ENCODE results near the gene DNHD1.
"Not testable (repeated sequence)": the region's sequence is repeated elsewhere in the genome, so short reads cannot be mapped to it uniquely, and the experiment has no call there.

The DNHD1 gene

DNA sequence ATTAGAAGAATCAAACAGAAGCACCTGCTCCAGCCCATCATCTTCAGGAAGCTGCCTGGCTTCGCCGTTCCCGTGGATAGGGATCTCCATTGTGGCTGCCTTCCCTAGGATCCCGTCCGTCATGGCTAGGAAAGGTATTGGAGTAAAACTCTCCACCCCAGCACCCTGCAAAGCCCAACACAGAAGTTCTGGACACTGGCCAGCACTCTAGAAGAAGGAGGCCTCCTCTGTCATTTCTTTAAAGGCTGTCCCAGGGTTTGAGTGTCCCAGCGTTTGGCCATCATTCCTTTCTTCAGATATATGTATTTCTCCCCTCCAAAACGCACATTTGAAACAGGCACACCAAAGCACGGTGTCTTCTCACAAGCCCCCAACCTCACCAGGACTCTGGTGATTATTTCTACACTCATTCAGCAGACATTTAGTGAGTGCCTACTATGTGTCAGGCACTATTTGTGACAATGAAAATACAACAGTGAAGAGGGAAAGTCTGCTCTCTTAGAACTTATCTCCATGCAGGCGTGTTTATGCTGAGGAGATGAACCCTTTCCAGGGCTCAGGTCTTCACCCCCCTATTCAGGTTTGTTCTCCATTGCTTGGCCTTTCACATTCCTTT lies 16.7 kb upstream of the DNHD1 start:
- DNase-seq: no peak

DNA sequence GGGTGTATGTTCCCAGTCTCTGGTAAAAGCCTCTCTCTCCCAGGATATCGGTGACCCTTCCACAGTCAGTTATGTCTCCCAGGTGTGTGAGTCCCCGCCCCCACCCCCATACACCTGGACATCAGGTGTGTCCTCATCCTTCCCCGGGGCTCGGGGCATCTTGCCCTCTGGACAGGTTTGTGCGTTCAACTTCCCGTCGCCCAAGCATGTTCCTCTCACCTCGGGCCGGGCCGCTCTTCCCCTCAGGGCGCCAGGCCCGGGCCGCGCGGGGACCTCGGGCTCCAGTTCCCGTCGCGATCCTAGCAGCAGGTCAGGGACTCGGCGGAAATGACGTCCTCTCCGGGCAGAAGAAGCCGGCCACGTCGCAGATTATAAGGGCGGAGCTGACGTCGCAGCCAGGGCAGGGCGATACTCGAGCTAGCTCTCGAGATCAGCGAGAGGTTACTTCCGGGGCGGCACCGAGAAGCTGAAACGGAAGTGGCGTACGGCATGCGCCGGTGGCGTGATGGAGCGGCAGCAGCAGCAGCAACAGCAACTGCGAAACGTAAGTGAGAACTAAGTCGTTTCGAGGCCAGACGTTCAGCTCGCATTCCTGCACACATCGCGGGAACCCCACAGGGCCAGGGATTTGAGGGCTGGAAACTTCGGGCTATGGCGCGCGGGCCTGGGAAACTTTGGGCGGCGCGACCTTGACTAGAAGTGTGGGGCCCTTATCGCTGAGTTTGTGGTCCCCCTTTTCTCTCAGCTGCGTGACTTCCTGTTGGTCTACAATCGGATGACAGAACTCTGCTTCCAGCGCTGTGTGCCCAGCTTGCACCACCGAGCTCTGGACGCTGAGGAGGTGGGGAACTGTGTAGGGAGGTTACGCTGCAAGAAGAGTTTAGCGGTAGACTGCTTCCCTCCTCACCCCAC lies 15.8 kb upstream of the DNHD1 start, which contains the start of the genes ARFIP2 and TIMM10B:
TSS of gene ARFIP2 (minus strand) at position 320 of the 912 bp plus-strand sequence. CDS start 910 bp downstream, outside the sequence.
TSS of gene TIMM10B (plus strand) at position 490 of the 912 bp plus-strand sequence. CDS start at position 506, 16 bp downstream.
- peak; percentile 71 for DNase-seq

DNA sequence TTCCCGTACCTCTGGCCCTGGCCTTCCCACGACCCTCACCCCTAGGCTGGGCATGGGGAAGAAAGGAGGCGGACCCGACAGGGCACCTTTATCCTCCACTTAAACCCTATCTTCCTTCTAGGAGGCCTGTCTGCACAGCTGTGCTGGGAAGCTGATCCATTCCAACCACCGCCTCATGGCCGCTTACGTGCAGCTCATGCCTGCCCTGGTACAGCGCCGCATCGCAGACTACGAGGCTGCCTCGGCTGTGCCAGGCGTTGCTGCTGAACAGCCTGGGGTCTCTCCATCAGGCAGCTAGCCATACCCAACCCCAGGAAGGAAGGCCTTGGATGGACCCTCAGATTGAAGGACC lies 15.2 kb upstream of the DNHD1 start:
- no peak for DNase-seq

DNA sequence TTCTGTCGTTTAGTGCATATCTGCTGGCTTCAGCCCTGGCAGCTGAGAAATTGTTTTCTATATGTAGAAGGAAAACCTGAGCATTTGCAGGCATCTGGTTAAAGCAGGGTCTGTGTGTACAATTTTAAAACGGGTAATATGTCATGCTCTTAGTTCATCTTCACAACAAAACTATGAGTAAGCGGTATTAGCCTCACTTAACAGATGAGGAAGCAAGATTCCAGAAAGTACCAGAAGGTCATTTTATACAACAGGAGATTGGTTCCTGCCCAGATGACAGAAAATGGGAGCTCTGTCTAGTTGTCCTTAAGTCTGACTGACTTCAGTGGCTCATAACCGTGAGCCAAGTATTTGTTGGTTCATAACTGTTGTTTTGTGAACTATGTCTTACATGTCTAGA lies 14.6 kb upstream of the DNHD1 start:
- DNase-seq: no peak

DNA sequence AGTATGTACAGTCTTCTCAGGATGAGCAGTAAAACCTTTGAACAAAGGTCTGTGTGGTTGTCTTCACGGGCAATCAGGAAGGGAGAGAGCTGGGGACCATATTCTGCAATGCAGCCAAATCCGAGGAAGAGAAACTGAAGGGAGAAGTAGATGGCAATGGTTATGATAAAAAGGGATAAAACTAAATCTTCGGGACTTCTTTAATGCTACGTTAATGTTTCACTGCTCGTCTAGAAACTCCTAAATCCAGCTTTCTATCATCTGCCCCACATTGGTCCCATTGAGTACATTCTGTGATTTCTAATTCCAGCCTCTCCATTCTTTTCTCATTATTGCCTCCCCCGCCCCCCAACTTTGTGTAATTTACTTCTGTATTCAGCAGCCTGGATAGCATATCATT lies 14.1 kb upstream of the DNHD1 start:
- DNase-seq: no peak

DNA sequence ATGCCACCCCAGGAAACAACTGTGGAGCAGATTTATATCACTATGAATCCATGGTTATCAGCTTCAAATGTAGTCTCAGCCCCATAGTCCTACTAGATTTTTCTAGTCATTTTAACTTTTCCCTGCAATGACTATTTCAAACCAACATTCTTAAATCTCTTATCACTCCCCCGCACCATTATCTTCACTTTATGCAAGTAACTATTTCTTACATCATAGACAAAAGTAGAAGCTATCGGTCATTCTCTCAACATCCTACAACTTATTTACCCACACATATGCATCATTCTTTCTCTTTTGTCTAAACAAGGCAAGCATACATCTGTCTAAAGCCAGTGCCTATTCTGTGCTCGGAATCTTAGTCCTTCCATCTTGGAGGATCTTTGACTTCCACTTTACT lies 11.4 kb upstream of the DNHD1 start:
- no peak for DNase-seq

DNA sequence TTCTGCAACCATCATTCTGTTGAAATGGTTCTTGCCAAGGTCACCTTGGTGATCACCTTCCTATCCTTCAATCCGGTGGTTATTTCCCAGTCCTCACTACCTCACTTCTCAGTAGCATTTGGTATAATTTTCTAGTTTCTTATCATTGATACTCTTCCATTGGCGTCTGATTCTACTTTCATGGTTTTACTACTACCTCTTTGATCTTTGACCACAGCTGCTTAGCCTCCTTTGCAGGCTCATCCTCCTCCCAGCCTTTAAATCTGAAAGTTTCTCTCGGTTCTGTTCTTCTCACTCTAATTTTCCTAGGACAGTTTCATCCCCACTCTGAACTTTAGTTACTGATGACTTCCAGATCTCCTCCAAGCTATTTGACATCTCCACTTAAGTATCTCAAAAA lies 10.8 kb upstream of the DNHD1 start:
- no peak for DNase-seq

DNA sequence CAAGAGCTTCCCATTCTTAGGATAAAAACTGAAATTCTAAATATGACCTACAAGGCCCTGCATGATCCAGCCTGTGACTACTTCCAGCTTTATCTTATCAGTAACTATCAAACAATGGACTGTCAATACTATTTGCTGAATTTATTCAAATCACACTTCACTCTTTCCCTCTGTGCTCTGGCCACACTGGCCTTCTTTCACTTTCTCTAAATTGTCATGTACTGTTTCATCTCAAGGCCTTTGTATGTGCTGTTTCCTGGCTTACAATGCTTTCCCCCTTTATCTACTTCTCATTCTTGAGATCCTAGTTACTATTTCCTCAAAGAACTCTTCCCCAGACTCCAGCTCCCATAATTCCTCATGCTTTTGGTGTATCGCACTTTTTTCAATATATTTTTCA lies 10.1 kb upstream of the DNHD1 start:
- no peak for DNase-seq

DNA sequence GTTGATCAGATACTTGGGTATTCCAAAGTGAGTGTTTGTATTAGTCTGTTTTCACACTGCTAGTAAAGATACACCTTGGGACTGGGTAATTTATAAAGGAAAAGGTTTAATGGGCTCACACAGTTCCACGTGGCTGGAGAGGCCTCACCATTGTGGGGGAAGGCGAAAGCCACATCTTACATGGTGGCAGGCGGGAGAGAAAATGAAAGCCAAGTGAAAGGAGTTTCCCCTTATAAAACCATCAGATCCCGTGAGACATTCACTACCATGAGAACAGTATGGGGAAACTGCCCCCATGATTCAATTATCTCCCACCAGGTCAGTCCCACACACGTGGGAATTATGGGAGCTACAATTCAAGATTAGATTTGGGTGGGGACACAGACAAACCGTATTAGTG lies 8.7 kb upstream of the DNHD1 start:
- no peak for DNase-seq

DNA sequence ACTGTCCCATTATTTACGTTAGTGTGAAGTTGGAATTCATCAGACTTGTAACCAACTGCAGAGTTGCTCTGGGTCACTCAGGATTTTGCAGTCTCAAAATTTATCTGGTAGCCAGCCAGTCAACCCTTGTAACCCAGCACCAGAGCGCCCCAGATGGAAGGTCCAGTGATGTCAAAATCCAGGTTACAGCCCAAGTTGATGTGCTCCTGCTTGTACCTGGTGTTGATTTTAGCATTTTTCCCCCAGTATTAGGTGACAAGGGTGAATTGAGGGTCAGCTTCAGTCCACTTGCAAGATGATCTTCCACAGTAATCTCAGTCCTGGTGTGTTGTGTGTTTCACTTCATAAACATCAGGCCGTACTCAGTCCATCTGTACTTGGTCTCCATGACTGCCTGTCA lies 8.3 kb upstream of the DNHD1 start:
- DNase-seq: no peak

DNA sequence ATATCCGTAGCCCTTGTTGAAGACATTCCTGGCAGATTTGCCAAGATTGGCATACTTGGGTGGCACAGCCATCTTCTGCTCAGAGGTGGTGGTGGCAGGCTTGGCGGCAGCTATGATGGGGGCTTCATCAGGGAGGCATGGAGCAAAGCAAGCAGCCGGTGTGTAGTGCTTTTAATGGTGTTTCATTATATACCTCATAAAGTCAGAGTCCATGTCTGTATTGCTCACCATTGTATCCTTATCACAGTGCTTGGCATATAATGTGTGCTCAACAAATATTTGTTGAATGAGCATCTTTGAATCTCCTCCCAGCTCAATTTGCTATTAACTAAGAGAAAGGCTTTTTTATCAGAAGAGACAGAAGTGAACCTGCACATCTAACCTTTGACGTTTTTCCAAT lies 7.8 kb upstream of the DNHD1 start:
- DNase-seq: no peak

DNA sequence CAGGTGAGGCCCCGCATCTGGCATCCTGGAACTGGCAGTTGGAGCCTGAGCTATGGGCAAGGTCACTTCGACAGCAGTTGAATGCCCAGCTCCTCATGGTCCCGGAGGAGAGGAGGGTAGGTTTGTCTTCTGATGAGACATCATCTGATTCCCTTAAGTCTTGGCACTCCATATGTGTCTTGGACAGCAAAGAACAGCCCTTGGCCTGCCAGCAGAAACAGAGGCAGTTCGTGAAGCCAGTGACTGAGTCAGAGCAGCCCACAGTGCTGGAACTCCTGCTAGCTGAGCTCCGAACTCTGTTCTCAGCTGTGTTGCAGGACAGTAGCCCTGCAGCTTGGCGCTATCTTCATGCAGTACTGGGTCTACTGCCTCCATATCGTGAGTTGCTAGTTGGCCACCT lies 1.0 kb downstream of the DNHD1 start:
- DNase-seq: no peak

DNA sequence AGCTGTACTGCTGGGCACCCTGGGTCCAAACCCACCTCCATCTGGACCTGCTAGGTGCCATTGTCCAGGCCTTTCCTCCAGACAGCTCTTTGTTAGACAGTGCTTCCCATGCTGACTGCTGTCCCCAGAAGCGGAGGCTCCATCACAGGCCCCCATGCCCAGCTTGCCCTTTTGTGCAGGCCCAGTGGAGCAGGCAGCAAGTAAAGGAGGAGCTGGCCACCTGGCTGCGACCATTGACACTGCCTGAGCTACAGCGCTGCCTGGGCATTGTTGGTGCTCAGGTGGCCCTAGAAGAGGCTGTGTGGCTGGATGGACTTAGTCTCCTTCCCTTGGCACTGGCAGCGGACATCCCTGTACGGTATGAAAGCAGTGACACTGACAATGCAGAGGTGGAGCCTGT lies 1.5 kb downstream of the DNHD1 start:
- DNase-seq: no peak

DNA sequence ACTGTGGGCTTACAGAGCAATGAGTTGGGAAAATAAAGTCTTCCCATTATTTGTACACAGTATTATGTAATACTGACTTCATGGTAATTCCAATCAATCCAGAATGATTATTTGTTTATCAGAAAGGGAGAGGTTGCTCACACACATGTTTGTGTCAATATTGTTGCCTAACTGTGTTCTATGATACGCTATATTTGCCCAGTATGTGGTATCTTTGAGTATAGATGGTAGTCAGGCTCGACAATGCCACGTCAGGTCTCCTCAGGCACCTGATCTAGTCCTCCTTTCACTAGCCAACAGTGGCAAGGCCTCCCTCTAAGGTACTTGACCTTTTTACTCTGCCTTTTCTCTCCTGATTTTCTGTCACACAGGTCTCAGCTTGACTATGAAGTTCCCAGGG lies 5.3 kb downstream of the DNHD1 start:
- DNase-seq: no peak

DNA sequence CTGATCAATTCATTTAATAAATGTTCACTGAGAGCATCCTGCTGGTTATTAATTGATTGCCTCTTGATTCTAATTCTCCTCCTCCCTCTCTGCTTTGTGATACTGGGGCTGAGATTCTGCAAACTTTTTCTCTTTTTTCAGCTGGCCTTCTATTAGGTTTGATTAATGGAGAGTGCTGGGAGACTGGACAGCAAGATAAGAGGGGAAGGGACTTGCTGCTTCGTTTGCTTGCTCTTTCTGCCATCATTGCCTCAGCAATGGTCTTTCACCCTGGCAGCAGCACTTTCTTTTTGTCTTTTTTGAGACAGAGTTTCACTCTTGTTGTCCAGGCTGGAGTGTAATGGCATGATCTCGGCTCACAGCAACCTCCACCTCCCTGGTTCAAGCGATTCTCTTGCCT lies 7.1 kb downstream of the DNHD1 start:
- no peak for DNase-seq

DNA sequence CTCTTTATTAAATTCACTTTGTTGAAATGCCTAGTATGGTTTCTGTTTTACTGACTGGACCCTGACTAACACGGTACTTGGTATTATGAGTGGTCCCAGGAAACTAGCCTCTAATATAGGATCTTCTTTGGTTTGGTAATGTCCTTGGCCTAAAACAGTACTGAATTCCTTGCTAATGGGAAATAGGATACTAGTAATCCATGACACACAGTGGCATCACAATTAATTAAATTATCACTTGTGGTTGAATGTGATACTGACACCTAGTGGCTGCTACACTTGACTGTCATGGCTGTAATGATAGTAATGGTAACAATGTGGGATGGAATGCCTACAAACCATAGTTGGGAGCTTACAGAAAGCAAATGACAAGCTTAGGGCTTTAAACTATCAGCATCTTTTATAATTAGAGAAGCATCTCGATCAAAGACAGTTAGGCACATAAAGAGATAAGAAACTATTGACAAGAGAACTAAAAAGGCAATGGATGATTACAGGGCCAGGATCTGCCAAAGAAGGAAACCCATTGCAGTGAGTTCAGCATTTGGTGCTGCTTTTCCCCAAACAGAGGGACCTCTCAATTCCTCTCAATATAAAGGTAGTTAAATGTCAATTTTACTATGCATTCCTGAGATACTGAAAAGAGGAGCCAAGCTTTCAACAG lies 8.6 kb downstream of the DNHD1 start:
- DNase-seq: peak; percentile 34

DNA sequence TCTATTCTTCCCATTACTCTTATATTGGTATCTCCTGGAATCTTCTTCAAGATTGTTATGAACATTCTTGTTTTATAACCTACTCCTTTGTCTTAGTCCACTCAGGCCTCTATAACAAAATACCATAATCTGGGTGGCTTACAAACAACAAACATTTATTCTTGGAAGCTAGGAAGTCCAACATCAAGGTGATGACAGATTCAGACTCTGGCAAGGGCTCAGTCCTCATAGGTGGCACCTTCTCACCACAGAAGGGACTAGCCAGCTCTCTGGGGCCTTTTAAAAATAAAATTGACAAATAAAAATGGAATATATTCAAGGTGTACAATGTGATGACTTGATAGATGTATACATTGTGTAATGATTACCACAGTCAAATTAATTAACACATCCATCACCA lies 19.8 kb downstream of the DNHD1 start:
- no peak for DNase-seq

DNA sequence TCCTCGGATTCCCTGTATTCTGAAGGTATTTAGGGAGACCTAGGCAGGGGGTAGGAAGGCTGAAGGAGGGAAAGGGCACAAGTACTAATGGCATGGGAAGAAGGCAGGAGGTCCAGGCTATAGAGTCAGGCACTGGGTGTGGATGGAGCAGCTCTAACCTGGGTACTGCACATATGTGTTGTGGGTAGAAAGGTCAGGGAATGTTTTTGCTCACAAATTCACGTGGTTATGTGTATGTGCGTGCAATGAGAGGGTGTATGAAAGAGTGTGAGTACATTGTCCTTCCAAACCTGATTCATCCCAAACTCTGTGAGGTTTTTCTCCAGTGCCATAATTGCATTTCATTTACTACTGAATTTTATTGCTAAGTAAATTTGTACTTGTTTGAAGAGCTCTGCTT lies 23.2 kb downstream of the DNHD1 start:
- DNase-seq: no peak

DNA sequence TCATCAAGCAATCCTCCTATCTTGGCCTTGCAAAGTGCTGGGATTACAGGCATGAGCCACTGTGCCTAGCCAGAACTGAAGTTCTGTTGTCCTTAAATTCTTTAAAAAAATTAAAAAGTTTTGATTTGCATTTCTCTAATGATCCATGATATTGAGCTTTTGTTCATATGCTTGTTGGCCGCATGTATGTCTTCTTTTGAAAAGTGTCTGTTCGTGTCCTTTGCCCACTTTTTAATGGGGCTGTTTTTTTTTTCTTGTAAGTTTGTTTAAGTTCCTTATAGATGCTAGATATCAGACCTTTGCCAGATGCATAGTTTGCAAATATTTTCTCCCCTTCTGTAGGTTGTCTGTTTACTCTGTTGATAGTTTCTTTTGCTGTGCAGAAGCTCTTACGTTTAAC lies 24.9 kb downstream of the DNHD1 start:
- not testable (repeated sequence) for DNase-seq

DNA sequence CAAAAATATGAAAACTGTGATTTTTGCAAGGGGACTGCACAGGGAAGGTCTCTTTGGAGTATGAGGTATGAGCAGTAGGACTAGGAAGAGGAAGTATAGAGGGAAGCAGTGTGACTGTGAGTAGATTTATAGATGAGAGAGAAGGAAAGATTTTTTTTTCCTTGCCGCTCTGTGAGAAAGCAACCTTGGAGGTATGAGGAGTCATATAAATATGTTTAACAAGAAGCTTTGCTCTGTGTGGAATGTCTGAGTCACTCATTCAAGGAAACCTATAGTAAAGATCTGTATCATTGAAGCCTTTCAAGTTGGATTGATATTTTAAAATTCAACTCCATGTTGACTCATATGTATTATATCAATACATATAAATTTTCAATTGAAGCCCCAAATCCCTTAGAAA lies 26.2 kb downstream of the DNHD1 start:
- no peak for DNase-seq

DNA sequence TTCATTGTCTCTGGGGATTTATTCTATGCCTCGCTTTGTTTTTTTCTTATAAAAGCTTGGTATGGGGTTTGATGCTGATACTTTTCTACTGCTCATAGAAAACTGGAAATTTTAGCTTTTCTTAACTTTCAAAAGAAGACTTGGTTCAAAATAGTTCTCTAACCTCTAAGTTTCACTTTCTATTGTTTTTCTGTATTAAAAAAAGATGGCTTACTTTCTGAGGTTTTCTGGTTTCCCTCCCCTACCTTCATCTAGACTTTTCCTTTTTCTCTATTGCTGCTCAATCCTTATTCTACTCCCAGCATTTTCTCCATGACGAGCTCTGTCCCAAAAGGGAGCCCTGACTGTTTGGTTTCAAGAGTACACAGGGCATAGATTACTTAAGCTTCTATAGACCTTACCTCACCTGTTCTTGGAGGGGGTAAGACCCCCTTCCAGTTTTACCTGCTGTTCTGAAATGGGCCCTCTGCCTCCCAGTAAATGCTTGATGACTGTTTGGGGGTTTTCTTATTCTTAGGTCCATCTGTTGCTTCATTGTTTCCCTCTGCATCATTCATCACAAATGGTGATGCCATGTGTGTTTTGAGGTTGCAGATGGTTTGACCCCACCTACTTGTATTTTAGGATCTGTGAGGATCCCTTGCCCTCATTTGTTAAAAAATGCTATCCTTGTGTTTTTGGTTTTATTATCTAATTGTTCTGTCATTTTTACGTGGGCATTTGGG lies 29.5 kb downstream of the DNHD1 start:
- DNase-seq: no peak

DNA sequence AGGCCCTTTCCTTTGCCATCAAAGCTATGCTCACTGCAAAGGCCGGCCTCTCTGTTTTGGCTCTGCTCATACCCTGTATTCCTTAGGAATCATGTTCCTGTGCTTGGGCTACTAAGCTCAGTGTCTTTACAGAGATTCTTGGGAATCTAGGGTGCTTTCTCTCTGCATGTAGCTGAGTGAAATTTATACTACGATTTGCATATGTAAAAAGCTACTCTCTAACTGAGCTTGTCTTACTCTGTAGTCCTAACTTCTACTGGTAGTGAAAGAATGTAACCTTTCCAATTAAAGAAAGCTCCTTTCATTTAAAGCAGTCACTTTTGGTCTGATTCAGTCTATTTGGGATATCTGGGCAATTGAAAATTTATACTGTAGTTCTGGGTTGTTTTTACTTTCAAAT lies 32.2 kb downstream of the DNHD1 start:
- no peak for DNase-seq

DNA sequence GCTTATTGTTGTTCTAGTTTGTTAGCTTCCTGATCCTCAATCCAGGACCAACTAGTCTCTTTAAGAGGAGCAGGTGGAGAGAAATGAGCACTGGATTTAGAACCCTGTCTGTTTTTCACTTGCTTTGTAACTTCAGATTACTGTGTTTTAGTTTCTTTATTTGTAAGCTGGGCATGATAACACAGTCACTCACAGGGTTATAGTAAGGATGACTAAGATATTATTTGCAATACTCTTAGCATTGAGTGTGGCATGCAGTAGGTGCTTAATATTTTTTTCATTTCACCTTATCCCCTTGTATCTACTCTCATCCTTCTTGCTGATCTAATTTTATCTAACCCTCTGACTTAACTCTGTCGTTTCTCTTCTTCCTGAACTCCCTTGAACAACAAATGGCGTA lies 33.8 kb downstream of the DNHD1 start:
- no peak for DNase-seq
